Measurements from ENCODE around the gene VMAC.

Gene VMAC

DNA sequence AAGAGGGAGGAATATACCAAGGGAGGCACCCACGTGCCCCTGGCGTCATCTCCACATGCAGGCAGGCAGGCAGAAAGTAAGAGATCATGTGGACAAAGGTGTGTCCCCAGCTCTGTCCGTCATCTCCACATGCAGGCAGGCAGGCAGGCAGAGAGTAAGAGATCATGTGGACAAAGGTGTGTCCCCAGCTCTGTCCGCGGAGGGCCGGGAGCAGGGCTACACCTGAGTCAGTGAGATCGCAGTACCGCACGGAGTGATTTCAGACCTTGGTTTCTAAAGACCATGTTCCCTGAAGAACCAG, 31.6 kb downstream of the VMAC start:
- no peak for DNase-seq (ENCODE audit: low read depth)
- no peak overlapping the region for H3K4me3 ChIP-seq (ENCODE audit: low read length)
- TF ChIP-seq, protein P1, sequence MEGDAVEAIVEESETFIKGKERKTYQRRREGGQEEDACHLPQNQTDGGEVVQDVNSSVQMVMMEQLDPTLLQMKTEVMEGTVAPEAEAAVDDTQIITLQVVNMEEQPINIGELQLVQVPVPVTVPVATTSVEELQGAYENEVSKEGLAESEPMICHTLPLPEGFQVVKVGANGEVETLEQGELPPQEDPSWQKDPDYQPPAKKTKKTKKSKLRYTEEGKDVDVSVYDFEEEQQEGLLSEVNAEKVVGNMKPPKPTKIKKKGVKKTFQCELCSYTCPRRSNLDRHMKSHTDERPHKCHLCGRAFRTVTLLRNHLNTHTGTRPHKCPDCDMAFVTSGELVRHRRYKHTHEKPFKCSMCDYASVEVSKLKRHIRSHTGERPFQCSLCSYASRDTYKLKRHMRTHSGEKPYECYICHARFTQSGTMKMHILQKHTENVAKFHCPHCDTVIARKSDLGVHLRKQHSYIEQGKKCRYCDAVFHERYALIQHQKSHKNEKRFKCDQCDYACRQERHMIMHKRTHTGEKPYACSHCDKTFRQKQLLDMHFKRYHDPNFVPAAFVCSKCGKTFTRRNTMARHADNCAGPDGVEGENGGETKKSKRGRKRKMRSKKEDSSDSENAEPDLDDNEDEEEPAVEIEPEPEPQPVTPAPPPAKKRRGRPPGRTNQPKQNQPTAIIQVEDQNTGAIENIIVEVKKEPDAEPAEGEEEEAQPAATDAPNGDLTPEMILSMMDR (IDR thresholded peaks at IDR 0.05; ENCODE audit: insufficient read depth, low read depth, low read length, missing control alignments) = no peak

DNA sequence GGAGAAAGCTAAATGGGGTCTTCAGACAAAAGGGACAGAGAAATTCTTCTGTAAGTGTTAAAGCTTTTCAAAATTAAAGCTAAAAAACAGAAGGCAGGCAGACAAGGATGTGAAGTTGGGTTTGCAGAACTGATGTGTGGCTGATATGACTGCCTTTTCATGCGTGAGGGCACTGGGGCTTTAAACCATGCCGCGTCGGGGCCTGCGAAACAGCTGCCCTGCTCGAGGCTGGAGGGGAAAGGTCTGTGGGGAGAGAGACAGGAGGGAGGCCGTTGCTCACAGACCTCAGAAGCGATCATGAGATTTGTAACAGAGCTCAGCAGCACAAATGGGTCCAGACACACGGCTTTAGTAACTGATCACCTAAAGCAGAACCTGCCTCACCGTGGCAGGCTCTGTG, 32.9 kb downstream of the VMAC start:
- H3K4me3 ChIP-seq (ENCODE audit: low read length) = no peak overlapping the region
- TF ChIP-seq, protein P1 (IDR thresholded peaks at IDR 0.05; ENCODE audit: insufficient read depth, low read depth, low read length, missing control alignments) = no peak
- no peak for DNase-seq (ENCODE audit: low read depth)

DNA sequence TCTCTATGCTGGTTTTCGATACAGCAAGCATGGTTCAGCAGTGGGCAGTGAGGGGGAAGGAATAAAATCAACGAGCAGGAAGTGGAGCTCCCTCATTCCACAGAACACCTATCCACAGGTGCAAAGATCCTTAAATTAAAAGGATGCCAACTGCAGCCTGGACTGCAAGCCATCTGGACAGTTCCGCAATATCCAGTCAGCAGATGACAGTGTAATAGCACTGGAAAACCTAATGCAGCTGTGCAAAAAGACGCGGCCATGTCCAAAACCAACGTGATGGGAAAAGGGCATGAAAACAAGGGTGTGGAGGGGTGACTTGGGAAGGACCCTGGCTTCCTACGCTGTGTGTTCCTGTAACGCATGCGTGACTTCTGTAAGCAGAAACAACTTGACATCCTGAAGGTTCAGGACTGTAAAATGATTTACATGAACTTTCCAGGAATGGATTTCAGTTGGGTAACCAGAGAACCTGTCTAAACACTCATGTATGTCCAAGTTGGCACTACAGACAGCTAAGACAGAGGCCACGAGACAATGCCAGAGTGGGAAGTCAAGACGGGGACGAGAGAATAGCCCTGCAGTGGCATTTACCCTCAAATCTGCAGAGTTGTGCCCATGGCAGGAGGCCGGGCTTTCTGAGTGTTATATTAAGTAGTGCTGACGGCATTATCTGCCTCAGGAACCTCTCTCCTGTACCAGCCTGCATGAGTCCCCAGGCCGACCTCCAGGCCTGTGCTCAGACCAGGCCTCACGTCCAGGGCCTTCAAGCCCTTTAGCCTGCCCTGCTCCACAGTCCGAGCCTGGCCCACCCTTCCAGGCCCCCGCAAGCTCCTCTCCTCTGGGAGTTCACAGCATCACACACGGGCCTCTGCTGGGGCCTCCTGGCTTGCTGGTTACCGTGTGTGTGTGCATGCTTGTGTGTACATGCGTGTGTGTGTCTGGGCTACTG, 35.9 kb downstream of the VMAC start:
- H3K4me3 ChIP-seq (ENCODE audit: low read length) = no peak overlapping the region
- DNase-seq (ENCODE audit: low read depth) = no peak
- TF ChIP-seq, protein P1 (IDR thresholded peaks at IDR 0.05; ENCODE audit: insufficient read depth, low read depth, low read length, missing control alignments) = no peak

DNA sequence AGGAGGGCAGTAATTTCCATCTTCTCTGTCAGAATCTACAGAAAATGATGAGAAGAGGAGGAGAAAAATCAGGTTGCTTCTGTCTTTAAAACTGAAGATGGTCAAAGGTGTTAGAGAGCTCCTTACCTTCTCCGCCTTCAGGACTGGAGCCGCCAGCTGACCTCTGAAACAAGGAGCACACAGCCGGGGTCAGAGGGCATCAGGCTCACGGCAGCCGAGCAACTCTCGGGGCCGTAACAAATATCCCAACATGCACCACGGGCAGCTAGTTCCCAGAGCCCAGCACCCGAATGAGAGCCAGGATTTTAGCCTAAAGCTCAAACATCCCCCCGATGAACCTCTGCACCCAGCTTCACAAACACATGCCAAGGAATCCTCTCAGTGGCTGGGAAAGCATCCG, 37.0 kb downstream of the VMAC start:
- TF ChIP-seq, protein P1 (IDR thresholded peaks at IDR 0.05; ENCODE audit: insufficient read depth, low read depth, low read length, missing control alignments) = no peak
- DNase-seq (ENCODE audit: low read depth) = no peak
- no peak overlapping the region for H3K4me3 ChIP-seq (ENCODE audit: low read length)

DNA sequence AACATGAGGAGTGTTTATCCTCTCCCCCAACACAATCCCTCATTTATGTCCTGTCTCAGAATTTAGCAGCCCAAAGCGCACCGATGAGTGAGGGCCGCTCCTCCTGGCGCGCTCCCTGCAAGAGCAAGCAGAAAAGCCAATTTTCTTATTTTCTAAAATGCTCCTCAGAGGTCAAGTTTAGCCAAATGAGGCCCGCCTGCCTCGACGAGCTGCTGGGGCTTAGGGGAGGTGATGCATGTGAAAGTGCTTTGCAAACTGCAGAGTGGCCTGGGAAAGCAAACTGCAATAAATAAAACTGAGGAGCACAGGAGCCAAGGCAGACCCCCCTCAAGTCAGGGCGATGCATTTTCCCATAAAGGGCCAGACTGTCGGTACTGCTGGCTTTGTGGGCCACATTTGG, 38.4 kb downstream of the VMAC start:
- no peak overlapping the region for H3K4me3 ChIP-seq (ENCODE audit: low read length)
- TF ChIP-seq, protein P1 (IDR thresholded peaks at IDR 0.05; ENCODE audit: insufficient read depth, low read depth, low read length, missing control alignments) = no peak
- DNase-seq (ENCODE audit: low read depth) = no peak

DNA sequence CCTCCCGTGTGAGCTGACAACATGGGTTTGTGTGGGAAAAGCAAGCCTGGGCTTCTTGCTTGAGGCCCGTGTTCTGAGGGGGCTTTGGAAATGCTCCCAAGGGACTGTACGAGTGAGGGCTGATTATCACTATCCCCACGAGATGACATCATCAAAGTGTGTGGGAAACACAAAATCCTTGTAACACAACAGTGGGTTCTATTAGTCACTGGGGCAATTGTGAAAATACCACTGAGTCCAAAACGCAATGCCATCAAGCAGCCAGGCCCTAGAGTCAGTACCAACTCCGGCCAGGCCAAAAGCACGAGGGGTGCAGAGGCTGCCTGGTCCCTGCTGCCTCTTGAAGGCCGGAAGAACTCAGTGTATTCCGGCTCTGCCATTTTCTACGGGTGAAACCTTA, 39.0 kb downstream of the VMAC start:
- TF ChIP-seq, protein P1 (IDR thresholded peaks at IDR 0.05; ENCODE audit: insufficient read depth, low read depth, low read length, missing control alignments) = no peak
- DNase-seq (ENCODE audit: low read depth) = no peak
- no peak overlapping the region for H3K4me3 ChIP-seq (ENCODE audit: low read length)

DNA sequence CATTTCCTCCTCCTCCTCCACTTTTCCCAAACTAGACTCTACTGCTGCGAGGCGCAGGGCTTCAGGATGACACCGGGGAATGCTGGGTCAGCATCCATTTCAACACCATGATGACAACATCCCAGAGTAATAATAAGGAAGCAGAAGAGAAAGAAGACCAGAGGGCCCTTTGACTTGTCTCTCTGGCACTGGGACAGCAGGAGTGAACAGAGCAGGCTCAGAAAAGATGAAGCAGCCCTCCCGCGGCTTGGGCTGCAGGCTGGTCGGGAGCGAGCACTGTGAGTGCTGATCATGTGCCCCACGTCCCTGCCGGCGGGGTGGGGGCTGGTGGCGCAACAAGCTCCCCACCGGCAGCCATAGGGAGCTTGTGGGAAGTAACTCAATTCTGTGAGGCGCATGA, 42.8 kb downstream of the VMAC start:
- H3K4me3 ChIP-seq (ENCODE audit: low read length) = no peak overlapping the region
- DNase-seq (ENCODE audit: low read depth) = no peak
- TF ChIP-seq, protein P1 (IDR thresholded peaks at IDR 0.05; ENCODE audit: insufficient read depth, low read depth, low read length, missing control alignments) = no peak
